IPS-18c (cell line): ENCODE measurements around the gene AMIGO2.
"Not testable (repeated sequence)": the region's sequence is repeated elsewhere in the genome, so short reads cannot be mapped to it uniquely, and the experiment has no call there.

ENCODE experiments used
- H3K4me3 ChIP-seq: 2 replicates; pipeline ENCODE4 v1.7.0; 2013; ENCODE audit warnings: low read depth, mild to moderate bottlenecking, low read length, moderate library complexity; ENCODE audit not compliant: insufficient read depth
- H3K9me3 ChIP-seq: one replicate; pipeline ENCODE4 v1.6.1; 2013; ENCODE audit warnings: mild to moderate bottlenecking, low read length, moderate library complexity; ENCODE audit not compliant: control insufficient read depth, insufficient read depth

The AMIGO2 gene

DNA sequence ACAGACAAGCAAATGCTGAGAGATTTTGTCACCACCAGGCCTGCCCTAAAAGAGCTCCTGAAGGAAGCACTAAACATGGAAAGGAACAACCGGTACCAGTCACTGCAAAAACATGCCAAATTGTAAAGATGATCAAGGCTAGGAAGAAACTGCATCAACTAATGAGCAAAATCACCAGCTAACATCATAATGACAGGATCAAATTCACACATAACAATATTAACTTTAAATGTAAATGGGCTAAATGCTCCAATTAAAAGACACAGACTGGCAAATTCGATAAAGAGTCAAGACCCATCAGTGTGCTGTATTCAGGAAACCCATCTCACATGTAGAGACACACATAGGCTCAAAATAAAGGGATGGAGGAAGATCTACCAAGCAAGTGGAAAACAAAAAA, 21.1 kb downstream of the AMIGO2 start:
- not testable (repeated sequence) for H3K9me3 ChIP-seq

DNA sequence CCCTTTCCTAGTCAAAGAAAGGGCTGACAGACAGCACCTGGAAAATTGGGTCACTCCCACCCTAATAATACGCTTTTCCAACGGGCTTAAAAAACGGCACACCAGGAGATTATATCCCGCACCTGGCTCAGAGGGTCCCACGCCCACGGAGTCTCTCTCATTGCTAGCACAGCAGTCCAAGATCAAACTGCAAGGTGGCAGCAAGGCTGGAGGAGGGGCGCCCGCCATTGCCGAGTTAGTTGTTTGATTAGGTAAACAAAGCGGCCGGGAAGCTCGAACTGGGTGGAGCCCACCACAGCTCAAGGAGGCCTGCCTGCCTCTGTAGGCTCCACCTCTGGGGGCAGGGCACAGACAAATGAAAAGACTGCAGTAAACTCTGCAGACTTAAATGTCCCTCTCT, 22.8 kb downstream of the AMIGO2 start:
- H3K4me3 ChIP-seq, H3K9me3 ChIP-seq: not testable (repeated sequence)

More for the DNA sequence above, 21.1 kb downstream of the AMIGO2 start:
- H3K4me3 ChIP-seq, result not testable (repeated sequence)

DNA sequence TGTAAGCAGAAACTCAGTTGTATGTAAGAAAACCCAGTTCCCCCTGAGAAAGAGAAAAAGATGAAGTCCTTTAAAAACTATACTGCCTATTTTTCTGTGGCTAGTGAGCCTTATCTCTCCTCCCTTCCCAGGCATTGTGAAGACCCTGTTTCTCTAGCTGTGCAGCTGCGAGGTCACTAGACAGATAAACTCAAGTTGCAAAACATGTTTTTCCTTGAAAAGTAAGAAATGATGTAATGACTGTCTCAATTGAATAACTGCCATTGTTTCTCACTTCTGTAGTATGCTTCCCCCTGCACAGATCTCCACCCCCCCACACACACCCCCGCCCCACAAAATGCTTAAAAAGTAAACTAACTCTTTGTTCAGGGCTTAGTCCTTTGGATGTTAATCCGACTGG, 23.9 kb downstream of the AMIGO2 start:
- H3K4me3 ChIP-seq, H3K9me3 ChIP-seq: not testable (repeated sequence)

DNA sequence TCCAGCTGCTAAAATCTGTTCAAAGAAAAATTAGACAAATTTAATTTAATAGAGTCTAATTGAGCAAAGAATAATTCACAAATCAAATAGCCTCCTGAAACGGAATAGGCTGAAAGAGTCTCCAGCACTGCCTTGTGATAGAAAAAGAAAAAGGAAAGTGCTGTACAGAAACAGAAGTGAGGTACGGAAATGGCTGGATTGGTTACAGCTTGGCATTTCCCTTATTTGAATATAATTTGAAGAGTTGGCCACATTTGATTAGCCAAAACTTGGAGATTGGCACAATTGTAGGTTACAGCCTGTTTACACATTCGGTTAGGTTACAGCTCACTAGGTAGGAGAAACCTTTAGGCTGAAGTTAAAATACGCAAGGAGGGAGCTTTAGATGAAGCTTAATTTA, 25.1 kb downstream of the AMIGO2 start:
- Histone ChIP-seq H3K4me3 (no peak overlapping the region), H3K9me3 (peaks cover 3% of the 10 kb centered on the region)

DNA sequence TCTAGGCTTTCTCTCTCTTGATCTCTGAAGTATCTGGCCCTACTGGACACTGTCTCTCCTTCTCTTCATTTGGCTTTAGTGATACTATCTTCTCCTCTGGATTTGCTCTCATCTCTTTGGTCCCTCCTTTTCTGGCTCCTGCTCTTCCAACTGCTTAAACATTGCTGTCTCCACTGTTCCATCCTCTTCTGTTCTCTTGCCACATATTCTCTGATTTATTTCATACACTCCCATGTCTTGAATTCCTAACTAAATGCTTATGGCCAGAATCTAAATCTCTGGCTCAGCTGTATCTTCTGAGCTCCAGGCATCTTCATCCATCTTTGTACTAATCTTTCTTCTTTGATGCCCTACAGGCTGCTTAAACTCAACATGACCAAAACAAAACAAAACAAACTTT, 25.8 kb downstream of the AMIGO2 start:
- H3K4me3 ChIP-seq, result no peak overlapping the region
- H3K9me3 ChIP-seq, result peaks cover 3% of the 10 kb centered on the region

DNA sequence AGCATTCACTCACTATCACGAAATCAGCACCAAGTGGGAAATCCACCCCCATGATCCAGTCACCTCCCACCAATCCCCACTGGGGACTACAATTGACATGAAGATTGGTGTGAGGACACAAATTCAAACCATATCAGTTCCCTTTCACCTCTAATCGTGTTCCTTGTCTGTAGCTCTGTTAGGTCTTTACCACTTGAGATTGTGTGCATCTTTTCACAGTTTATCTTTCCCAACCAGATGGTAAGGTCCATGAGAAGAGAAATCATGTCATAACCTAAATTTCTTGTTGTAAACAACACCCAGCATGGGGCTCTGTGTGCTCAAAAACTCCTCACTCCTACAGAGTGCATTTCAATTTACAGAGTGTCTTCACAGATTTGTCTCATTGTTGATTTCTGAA, 27.5 kb downstream of the AMIGO2 start:
- Histone ChIP-seq H3K9me3 (peaks cover 3% of the 10 kb centered on the region), H3K4me3 (no peak overlapping the region)

DNA sequence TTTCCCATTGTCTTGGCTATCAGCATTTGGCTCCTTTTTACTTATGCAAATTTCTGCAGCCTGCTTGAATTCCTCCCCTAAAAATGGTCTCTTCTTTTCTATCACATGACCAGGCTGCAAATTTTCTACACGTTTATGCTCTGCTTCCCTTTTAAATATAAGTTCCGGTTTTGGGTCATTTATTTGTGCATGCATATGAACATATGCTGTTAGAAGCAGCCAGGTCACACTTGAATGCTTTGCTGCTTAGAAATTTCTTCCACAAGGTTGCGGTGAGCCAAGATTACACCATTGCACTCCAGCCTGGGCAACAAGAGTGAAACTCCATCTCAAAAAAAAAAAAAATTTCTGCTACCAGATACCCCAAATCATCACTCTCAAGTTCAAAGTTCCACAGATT, 28.5 kb downstream of the AMIGO2 start:
- not testable (repeated sequence) for H3K9me3 ChIP-seq, H3K4me3 ChIP-seq

DNA sequence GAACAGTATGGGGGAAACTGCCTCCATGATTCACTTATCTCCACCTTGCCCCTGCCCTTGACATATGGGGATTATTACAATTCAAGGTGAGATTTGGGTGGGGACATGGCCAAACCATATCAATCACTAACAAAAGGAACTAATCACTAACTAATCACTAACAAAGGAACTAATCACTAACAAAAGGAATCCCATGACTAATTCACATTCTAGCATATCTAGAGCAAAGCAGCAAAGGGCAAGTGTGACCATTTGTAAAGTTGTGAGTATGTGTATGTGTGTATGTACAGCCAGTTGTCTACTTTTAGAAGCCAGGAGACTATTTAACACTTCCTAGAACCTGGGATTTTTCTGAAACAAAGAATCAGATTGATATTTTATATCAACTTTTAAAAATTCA, 31.2 kb downstream of the AMIGO2 start:
- Histone ChIP-seq H3K9me3 (no peaks in the 10 kb centered on the region), H3K4me3 (no peak overlapping the region)

DNA sequence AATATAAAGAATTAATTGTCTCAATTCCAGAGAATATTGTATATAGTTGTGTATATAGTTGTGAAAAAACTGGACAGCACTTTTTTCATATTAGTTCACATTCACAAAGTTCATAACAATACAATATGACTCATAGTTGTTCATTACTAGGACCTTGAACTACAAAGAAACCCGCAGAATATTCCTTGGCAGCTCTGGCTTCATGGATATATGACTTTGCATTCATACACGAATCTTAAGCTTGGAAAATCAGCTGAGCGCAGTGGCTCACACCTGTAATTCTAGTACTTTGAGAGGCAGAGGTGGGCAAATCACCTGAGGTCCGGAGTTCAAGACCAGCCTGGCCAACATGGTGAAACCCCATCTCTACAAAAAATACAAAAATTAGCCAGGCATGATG, 38.4 kb downstream of the AMIGO2 start:
- Histone ChIP-seq H3K4me3 (no peak overlapping the region), H3K9me3 (no peaks in the 10 kb centered on the region)

DNA sequence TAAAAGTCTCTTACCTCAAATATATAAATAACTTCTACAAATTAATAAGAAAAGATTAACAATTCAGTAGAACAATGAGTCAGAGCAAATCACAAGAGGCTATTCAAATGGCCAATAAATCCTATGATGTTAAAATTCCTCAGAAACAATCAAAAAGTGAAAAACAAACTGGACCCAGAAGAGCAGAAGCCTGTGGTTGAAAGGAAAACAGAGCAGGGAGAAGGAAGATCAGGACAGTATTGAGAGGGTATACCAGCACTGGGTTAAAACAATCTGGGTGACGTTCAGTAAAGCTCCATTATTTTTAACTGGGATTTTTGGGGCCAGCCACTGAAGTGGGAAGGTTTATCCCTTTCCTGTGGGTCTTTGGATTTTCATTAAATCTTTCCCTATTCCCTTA, 40.0 kb downstream of the AMIGO2 start:
- no peaks in the 10 kb centered on the region for H3K9me3 ChIP-seq
- H3K4me3 ChIP-seq, result no peak overlapping the region

DNA sequence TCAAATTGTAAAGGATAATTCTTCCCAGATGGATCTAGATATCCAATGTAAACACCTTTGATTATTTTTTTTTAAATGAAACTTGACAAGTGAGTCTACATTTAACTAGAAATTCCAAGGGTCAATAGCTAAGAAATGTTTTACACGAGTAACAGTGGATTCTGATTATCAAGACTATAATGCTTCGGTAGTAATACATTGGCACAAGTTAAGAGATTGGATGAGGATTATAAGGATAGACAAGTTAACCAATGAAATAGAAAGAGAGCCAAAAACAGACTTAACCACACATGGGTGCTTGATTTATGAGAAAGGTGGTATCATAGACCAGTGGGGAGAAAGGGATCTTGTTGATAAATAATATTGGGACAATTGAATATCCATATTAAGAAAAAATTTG, 40.7 kb downstream of the AMIGO2 start:
- Histone ChIP-seq H3K4me3 (no peak overlapping the region), H3K9me3 (no peaks in the 10 kb centered on the region)

DNA sequence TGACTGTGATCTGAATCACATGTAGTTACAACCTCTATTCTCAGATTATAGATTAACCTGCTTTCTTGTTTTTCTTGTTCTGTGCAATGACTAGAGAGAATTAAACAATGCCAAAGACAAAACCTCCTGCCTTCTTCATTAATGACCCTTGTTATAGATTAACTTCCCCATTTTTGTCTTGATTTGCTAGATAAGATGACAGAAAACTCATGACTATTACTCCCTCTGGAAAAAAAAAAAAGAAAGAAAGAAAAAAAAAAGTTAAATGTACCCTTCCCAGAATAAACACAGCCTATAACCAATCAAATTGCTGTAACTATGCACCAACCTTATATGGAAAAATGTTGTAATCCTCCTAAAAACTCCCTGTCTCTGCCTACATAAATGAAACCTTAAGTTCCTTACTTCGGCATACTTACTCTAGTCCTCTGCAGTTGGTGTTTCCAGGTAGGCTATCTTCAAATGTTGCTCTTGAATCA, 41.5 kb downstream of the AMIGO2 start:
- Histone ChIP-seq H3K4me3 (no peak overlapping the region), H3K9me3 (no peaks in the 10 kb centered on the region)

DNA sequence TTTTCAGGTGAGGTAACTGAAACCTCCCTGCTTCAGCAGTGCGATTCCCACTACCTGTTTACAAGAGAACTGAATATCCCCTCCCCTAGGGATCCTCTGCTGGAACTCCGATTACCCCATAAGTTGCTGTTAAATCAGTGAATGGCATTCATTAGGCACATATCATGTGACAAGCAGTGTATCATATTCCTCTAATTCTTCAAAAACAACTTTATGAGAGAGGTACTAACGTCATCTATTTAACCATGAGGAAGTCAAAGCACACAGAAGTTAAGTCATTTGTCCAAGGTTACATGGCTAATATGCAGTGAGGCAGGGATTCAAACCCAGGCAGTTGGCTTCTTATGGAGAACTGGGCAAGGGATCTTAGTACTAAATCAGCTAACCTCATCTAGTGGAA, 44.3 kb downstream of the AMIGO2 start:
- Histone ChIP-seq H3K4me3 (no peak overlapping the region), H3K9me3 (no peaks in the 10 kb centered on the region)

DNA sequence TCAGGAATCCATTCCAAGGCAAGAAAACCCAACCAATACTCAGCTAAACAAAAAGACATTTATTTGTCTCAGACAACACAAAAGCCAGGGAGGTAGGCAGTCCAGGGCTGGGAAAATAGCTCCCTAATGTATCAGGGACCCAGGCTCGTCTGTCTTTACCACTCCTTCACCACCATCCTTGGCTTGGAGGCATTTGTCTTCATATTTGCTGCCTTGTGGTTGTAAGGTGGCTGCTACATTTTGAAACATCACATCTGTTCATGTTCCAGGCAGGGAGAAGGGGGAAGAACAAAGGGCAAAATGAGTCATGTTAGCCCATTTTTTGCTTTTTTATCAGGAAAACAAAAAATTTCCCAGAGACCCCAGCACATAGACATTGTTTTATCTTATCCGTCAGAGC, 45.1 kb downstream of the AMIGO2 start:
- no peak overlapping the region for H3K4me3 ChIP-seq
- H3K9me3 ChIP-seq, result no peaks in the 10 kb centered on the region

DNA sequence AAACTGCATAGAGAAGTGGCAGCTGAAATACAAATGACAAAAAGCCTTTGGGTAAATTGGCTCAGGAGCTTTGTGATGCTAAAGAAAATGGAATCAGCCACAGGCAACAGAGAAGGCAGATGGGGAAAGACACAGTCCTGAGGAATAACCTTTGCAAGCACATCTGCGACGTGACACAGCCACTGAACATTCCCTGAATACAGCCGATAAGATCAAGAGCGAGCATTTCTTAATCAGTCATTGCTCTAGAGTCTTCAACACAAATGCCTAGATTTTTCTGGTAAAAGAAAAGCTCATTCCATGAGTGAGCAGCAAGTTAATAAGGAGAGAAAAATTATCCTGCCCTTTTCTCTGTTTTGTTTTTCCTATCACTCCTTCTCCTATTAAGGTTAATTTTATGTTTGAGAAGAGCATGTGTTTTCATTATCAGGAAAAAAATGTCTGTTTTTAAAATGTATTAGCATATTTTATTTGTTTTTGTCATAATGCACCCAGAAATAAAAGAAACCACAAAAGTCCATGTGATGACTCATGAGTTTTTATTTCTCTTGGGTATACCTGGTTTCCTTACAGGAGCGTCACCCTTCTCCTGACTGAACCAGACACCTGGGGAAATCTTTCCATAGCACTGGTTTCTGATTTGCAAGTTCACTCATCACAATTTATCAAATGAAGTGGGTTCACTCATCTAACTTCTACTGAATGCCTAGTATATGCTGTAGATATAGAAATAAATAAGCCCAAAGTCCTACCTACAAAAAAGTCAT, 45.8 kb downstream of the AMIGO2 start:
- Histone ChIP-seq H3K4me3 (no peak overlapping the region), H3K9me3 (no peaks in the 10 kb centered on the region)

DNA sequence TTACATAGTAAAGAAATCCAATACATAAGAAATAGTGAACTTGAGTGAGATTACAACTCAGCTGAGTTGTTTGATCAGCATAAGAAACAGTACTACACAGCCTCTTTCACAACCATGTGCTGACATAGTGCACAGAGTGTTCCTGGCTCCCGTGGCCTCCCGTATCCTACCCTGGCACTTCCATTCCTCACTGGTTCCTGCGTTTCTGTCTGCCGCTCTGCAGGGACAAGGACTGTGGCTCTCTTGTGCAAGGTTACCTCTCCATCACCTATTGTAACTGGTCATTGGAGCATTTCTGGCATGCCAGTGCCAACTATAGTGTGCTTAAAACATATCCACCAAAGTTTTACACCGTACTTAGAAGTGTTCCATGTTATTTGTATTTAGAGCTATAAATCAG, 46.7 kb downstream of the AMIGO2 start:
- no peaks in the 10 kb centered on the region for H3K9me3 ChIP-seq
- H3K4me3 ChIP-seq, result no peak overlapping the region

DNA sequence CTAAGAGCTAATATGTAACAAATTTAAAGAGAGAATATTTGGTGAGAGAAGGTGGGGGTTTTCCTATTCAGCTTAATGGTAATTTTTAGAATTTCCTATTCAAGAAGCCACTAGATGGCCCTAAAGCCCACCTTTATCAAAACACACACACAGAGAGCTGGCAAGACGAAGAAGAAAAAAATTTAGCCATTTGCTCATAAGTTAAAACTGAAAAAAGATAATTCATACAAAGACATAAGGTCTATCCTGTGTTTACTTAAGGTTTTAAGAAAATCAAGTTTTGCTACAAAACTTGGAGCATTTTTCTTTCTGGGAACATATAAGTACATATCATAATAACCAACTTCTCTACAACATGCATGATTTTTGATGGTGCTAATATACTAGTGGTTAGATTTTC, 47.1 kb downstream of the AMIGO2 start:
- no peaks in the 10 kb centered on the region for H3K9me3 ChIP-seq
- H3K4me3 ChIP-seq, result no peak overlapping the region

DNA sequence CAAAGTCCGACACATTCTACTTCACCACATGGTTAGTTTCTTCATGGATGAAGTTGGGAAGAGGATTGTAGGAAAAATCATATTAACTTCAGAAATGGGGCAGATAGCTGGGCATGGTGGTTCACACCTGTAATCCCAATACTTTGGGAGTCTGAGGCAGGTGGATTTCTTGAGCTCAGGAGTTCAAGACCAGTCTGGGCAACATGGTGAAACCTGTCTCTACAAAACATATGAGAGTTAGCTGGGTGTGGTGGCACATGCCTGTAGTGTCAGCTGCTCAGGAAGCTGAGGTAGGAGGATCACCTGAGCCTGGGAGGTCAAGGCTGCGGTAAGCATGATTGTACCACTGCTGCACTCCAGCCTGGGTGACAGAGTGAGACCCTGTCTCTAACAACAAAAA, 49.9 kb downstream of the AMIGO2 start:
- Histone ChIP-seq H3K4me3 (no peak overlapping the region), H3K9me3 (no peaks in the 10 kb centered on the region)
